OCI-LY3 (cell line): ENCODE results near the gene ZNF521.

Experiments
- H2AFZ ChIP-seq: fragments of 200-600, 300-600 bp; shearing (Covaris generic); 2 replicates; pipeline ENCODE4 v1.6.0; 2014; ENCODE audit warnings: antibody characterized with exemption, low read depth, low read length
- H3K27ac ChIP-seq: fragments of 200-600, 300-600 bp; sonication (generic); 2 replicates; pipeline ENCODE4 v1.5.1; 2014; ENCODE audit warnings: mild to moderate bottlenecking, low read length, moderate library complexity, mixed read lengths
- H3K27me3 ChIP-seq: fragments of 200-600, 300-600 bp; sonication (generic); 2 replicates; pipeline ENCODE4 v1.6.1; 2014; ENCODE audit warnings: low read depth, low read length, mixed read lengths
- H3K36me3 ChIP-seq: fragments of 200-600, 300-600 bp; sonication (generic); replicated peaks from 2 replicates; pipeline ENCODE3; 2014; ENCODE audit warnings: low read depth, low read length, mixed read lengths
- H3K4me1 ChIP-seq: fragments of 300-600, 200-600 bp; sonication (generic); 2 replicates; pipeline ENCODE4 v1.6.1; 2014; ENCODE audit warnings: low read length, mixed read lengths
- H3K4me2 ChIP-seq: fragments of 200-600, 300-600 bp; sonication (generic); 2 replicates; pipeline ENCODE4 v1.6.1; 2014; ENCODE audit warnings: low read length, mixed read lengths
- H3K4me3 ChIP-seq: fragments of 300-600, 200-600 bp; sonication (generic); 2 replicates; pipeline ENCODE4 v1.5.1; 2014; ENCODE audit warnings: antibody characterized with exemption, mild to moderate bottlenecking, low read length, moderate library complexity
- H3K79me2 ChIP-seq: fragments of 300-600, 200-600 bp; shearing (Covaris generic); 2 replicates; pipeline ENCODE4 v1.6.1; 2014; ENCODE audit warnings: mild to moderate bottlenecking, low read length, mixed read lengths
- H3K9ac ChIP-seq: fragments of 300-600, 200-600 bp; shearing (Covaris generic); 2 replicates; pipeline ENCODE4 v1.6.0; 2014; ENCODE audit warnings: mild to moderate bottlenecking, low read length, moderate library complexity
- H3K9me3 ChIP-seq: fragments of 200-600, 300-600 bp; shearing (Covaris generic); 2 replicates; pipeline ENCODE4 v1.6.1; 2014; ENCODE audit warnings: low read length, mixed read lengths; ENCODE audit not compliant: insufficient read depth
- H4K20me1 ChIP-seq: fragments of 200-600, 300-600 bp; sonication (generic); 2 replicates; pipeline ENCODE4 v1.6.1; 2016; ENCODE audit warnings: low read length, mixed read lengths; ENCODE audit not compliant: insufficient read depth
- EZH2phosphoT487 ChIP-seq: fragments of 200-600 bp; shearing (Covaris generic); IDR thresholded peaks from 2 replicates; pipeline ENCODE4 v1.6.1; 2018; ENCODE audit warnings: antibody characterized with exemption, mixed run types, low read depth
- TF ChIP-seq, protein P1 (sequence below): fragments of 200-600, 300-600 bp; sonication (generic); IDR thresholded peaks from 2 replicates; pipeline ENCODE4 v1.5.1; 2014; ENCODE audit warnings: antibody characterized with exemption, low read length, low read depth

ZNF521 gene

DNA sequence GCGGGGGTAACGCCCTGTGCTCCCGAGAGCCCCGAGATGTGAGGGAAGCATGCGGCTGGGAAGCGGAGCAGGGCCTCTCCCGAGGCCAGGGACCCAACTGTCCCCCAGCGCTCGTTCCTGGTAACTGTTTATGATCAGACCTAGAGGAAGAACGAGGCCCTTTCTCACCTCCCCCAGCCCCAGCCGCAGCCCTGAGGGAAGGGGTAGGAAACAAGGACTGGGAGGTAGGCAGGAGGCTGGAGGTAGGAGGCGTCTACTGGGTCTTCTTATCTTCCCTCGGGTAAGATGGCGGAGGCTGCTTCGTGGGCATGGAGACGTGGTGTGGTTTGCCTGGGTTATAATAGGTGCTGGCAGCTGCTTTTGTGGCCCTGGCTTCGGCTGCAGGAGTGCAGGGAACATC, 335.8 kb downstream of the ZNF521 start:
- no peak overlapping the region for H2AFZ ChIP-seq
- no peak for TF ChIP-seq EZH2phosphoT487
- TF ChIP-seq, protein P1, sequence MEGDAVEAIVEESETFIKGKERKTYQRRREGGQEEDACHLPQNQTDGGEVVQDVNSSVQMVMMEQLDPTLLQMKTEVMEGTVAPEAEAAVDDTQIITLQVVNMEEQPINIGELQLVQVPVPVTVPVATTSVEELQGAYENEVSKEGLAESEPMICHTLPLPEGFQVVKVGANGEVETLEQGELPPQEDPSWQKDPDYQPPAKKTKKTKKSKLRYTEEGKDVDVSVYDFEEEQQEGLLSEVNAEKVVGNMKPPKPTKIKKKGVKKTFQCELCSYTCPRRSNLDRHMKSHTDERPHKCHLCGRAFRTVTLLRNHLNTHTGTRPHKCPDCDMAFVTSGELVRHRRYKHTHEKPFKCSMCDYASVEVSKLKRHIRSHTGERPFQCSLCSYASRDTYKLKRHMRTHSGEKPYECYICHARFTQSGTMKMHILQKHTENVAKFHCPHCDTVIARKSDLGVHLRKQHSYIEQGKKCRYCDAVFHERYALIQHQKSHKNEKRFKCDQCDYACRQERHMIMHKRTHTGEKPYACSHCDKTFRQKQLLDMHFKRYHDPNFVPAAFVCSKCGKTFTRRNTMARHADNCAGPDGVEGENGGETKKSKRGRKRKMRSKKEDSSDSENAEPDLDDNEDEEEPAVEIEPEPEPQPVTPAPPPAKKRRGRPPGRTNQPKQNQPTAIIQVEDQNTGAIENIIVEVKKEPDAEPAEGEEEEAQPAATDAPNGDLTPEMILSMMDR: no peak
- H3K4me3 ChIP-seq: no peak overlapping the region
- no peaks in the 10 kb centered on the region for H4K20me1 ChIP-seq
- no peak overlapping the region for H3K9ac ChIP-seq
- H3K79me2 ChIP-seq: no peaks in the 10 kb centered on the region
- no peak overlapping the region for H3K27ac ChIP-seq
- H3K36me3 ChIP-seq: no peaks in the 10 kb centered on the region
- H3K27me3 ChIP-seq: no peaks in the 10 kb centered on the region
- no peaks in the 10 kb centered on the region for H3K4me1 ChIP-seq
- H3K9me3 ChIP-seq: no peaks in the 10 kb centered on the region
- H3K4me2 ChIP-seq: no peak overlapping the region
